Measurements from ENCODE around the gene ZNF766. TPM values are rescaled to one million over a fixed set of nuclear protein-coding genes. Genes with fewer than 3 reads are reported as not detected.

Gene ZNF766
- total and polyA plus RNA-seq, 3 donors from 2014 or later = 15.8 to 35.7 (median 30.2) TPM

GRCh38 chr19:52270266-52270885 lies 989 bp downstream of the ZNF766 start:
- peak overlapping the region; percentile 87 to 89 for H3K27ac ChIP-seq
- no peak for DNase-seq
- H3K4me1 ChIP-seq = peaks cover 5% of the 10 kb centered on the region
- 5 to 9% methylated on average over 11 of the region's 11 CpGs for WGBS, 2 donors
- H3K36me3 ChIP-seq (ENCODE audit: low read depth, missing control alignments) = no peaks in the 10 kb centered on the region
- intact Hi-C loops (cut with DNase I; ENCODE audit: low total_unique reads) = no loop called here
- peak overlapping the region; percentile 86 to 98 for H3K4me3 ChIP-seq
- TF ChIP-seq POLR2A (IDR thresholded peaks at IDR 0.05) (no peak), CTCF (IDR thresholded peaks at IDR 0.05) (no peak)
- H3K9me3 ChIP-seq = no peaks in the 10 kb centered on the region
- no peaks in the 10 kb centered on the region for H3K27me3 ChIP-seq

- Histone ChIP-seq H3K36me3 (ENCODE audit: low read depth, missing control alignments) (no peaks in the 10 kb centered on the region), H3K4me1 (peaks cover 5% of the 10 kb centered on the region), H3K4me3 (no peak overlapping the region), H3K27ac (no peak overlapping the region), H3K27me3 (no peaks in the 10 kb centered on the region), H3K9me3 (no peaks in the 10 kb centered on the region)
- no peak for DNase-seq
- 96 to 100% methylated on average over 2 of the region's 2 CpGs for WGBS, 2 donors
- TF ChIP-seq CTCF (IDR thresholded peaks at IDR 0.05) (no peak), POLR2A (IDR thresholded peaks at IDR 0.05) (no peak)
- intact Hi-C loops (cut with DNase I; ENCODE audit: low total_unique reads) = no loop called here
Measured at GRCh38 chr19:52273301-52273700, 3.9 kb downstream of the ZNF766 start.

- H3K4me1 ChIP-seq = peaks cover 5% of the 10 kb centered on the region
- intact Hi-C loops (cut with DNase I; ENCODE audit: low total_unique reads) = no loop called here
Measured at GRCh38 chr19:52274191-52274590, 4.8 kb downstream of the ZNF766 start.

GRCh38 chr19:52275988-52276387 lies 6.6 kb downstream of the ZNF766 start:
- Histone ChIP-seq H3K9me3 (no peaks in the 10 kb centered on the region), H3K4me1 (peaks cover 5% of the 10 kb centered on the region), H3K4me3 (no peak overlapping the region), H3K36me3 (ENCODE audit: low read depth, missing control alignments) (no peaks in the 10 kb centered on the region), H3K27ac (no peak overlapping the region), H3K27me3 (no peaks in the 10 kb centered on the region)
- no peak for DNase-seq
- no peak for TF ChIP-seq POLR2A (IDR thresholded peaks at IDR 0.05)
- 93 to 97% methylated on average over 5 of the region's 5 CpGs for WGBS, 2 donors
- intact Hi-C loops (cut with DNase I; ENCODE audit: low total_unique reads) = no loop called here

More at GRCh38 chr19:52274191-52274590, 4.8 kb downstream of the ZNF766 start:
- Histone ChIP-seq H3K27ac (no peak overlapping the region), H3K9me3 (no peaks in the 10 kb centered on the region), H3K27me3 (no peaks in the 10 kb centered on the region), H3K36me3 (ENCODE audit: low read depth, missing control alignments) (no peaks in the 10 kb centered on the region), H3K4me3 (no peak overlapping the region)
- 71 to 97% methylated on average over 5 of the region's 5 CpGs for WGBS, 2 donors
- no peak for DNase-seq
- no peak for TF ChIP-seq CTCF (IDR thresholded peaks at IDR 0.05)

- DNase-seq = no peak
- Histone ChIP-seq H3K36me3 (ENCODE audit: low read depth, missing control alignments) (no peaks in the 10 kb centered on the region), H3K9me3 (no peaks in the 10 kb centered on the region), H3K27me3 (no peaks in the 10 kb centered on the region), H3K4me1 (peaks cover 2% of the 10 kb centered on the region), H3K27ac (no peak overlapping the region), H3K4me3 (no peak overlapping the region)
- intact Hi-C loops (cut with DNase I; ENCODE audit: low total_unique reads) = no loop called here
- WGBS, 2 donors = 89 to 94% methylated on average over 6 of the region's 6 CpGs
- TF ChIP-seq POLR2A (IDR thresholded peaks at IDR 0.05) = no peak
- TF ChIP-seq CTCF (IDR thresholded peaks at IDR 0.05) = no peak
Measured at GRCh38 chr19:52277471-52277870, 8.1 kb downstream of the ZNF766 start.

Data from testis (tissue), 3 donors.